ENCODE data around the gene FANCC.

Gene FANCC

GRCh38 chr9:95070549-95071021, 246.9 kb downstream of the FANCC start:
- DNase-seq (ENCODE audit: low read depth in 3 of 3) = no peak

- no peak for DNase-seq (ENCODE audit: low read depth in 3 of 3)
These were observed 249.6 kb downstream of the FANCC start for GRCh38 chr9:95067897-95068296.

DNA sequence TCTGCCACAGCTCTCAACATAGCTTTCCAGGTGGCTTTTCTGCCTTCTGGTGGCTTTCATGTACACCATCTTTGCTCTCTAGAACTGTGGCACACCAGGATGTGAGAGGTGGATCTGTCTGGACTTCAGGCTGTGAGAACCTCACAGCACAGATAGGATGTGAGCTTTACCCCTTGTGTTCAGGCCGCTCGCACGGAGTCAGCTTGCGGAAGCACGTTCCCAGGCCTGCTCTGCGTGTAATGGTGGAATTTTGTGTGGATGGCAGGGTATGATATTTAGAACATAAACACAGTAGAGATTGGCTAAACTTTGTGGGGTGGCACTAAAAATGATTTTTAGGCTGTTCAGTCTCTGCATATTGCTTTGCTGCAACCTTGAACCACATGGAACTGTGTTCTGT, 250.5 kb downstream of the FANCC start:
- no peak for DNase-seq (ENCODE audit: low read depth in 3 of 3)

GRCh38 chr9:95065224-95065623, 252.3 kb downstream of the FANCC start:
- DNase-seq (ENCODE audit: low read depth in 3 of 3) = no peak

- no peak for DNase-seq (ENCODE audit: low read depth in 3 of 3)
These were observed 254.2 kb downstream of the FANCC start for GRCh38 chr9:95063300-95063699.

GRCh38 chr9:95062596-95063065, 254.9 kb downstream of the FANCC start:
- no peak for DNase-seq (ENCODE audit: low read depth in 3 of 3)

GRCh38 chr9:95061916-95062595, 255.5 kb downstream of the FANCC start:
- no peak for DNase-seq (ENCODE audit: low read depth in 3 of 3)

DNA sequence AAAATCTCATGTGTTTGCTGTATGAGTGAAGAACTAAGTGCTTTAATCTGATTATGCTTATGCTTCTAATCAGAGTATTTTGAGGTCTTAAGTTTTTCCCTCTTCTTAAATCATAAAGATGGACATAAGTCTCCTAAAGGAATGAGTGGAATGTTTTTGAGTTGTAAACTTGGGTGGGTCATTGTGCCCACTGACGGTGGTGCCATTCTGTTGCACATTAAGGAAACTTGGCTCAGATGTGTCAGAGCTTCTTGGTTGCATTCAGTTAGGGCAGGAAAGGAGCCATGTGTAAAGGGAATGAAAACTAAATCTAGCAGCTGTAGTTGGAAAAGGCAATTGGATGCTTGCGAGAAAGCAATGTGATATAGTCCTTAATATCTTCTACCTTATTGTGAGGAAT, 256.6 kb downstream of the FANCC start:
- DNase-seq (ENCODE audit: low read depth in 3 of 3) = no peak

DNA sequence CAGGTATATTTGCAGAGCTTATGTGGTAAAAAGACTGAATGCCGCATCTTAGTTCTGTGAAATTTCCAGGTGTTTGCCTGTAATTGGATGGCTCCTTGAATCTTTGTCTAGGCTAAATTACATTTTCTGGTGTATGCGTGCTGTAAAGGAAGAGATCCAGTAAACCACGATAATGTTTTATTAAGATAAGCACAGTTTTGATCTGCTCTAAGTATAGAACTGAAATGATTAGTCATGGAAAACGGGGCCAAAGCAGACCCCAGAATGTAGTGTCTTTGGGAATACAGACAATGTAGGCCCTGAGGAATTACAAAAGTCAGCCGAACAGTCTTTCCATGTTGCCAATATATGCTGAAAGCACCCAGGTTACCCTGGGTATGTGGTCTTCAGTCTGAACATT, 257.3 kb downstream of the FANCC start:
- no peak for DNase-seq (ENCODE audit: low read depth in 3 of 3)

GRCh38 chr9:95058795-95059386, 258.6 kb downstream of the FANCC start:
- DNase-seq (ENCODE audit: low read depth in 3 of 3) = no peak

GRCh38 chr9:95058121-95058785, 259.3 kb downstream of the FANCC start:
- no peak for DNase-seq (ENCODE audit: low read depth in 3 of 3)

DNA sequence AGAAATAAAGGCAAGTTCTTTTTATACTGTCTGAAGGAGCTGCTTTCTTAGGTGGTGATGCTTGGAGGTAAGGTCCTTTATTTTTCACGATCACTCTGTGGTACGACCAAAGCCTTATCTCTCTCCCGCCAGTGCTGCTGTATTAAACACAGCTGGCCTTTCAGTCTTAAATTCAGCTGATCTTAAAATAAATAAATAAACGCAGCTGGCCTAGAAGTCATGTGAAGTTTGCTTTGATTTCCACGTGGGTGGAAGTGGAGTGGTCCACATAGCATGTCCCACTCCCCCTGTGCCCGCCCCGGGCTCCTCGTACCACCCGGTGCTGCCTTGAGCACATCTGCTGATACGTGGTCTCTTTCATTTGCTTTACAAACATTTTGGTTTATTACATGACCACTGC, 260.4 kb downstream of the FANCC start:
- DNase-seq (ENCODE audit: low read depth in 3 of 3) = no peak

GRCh38 chr9:95055851-95056551, 261.5 kb downstream of the FANCC start:
- DNase-seq (ENCODE audit: low read depth in 3 of 3) = no peak

- DNase-seq (ENCODE audit: low read depth in 3 of 3) = no peak
These were observed 262.1 kb downstream of the FANCC start for GRCh38 chr9:95055334-95055850.

- no peak for DNase-seq (ENCODE audit: low read depth in 3 of 3)
These were observed 263.6 kb downstream of the FANCC start for GRCh38 chr9:95053611-95054570.

- DNase-seq (ENCODE audit: low read depth in 3 of 3) = no peak
These were observed 267.7 kb downstream of the FANCC start for GRCh38 chr9:95049761-95050160.
